GM23338 (cell line): ENCODE results near the gene JAGN1.
A peak's percentile ranks its signal among the peaks of the same experiment; 100 is the strongest.

ENCODE experiments used
- TF ChIP-seq, protein P1 (sequence below), 2 experiments: fragments of 200-600 bp in 1 of 2; sonication (generic) in 1 of 2; conservative IDR thresholded peaks; 2 replicates each; pipeline versions ENCODE4 v1.5.1 to v1.6.1; 2016 to 2017; ENCODE audit warnings: antibody characterized with exemption in 2 of 2, low read depth in 2 of 2, mild to moderate bottlenecking in 2 of 2, moderate library complexity in 1 of 2
- TF ChIP-seq, protein P2 (sequence below): IDR thresholded peaks from 2 replicates; pipeline ENCODE4 v1.6.1; 2016; ENCODE audit warnings: antibody characterized with exemption

GRCh38 chr3:9916734-9917680 lies 26.6 kb downstream of the JAGN1 start, which contains the start of gene IL17RC:
- TF ChIP-seq, protein P1, sequence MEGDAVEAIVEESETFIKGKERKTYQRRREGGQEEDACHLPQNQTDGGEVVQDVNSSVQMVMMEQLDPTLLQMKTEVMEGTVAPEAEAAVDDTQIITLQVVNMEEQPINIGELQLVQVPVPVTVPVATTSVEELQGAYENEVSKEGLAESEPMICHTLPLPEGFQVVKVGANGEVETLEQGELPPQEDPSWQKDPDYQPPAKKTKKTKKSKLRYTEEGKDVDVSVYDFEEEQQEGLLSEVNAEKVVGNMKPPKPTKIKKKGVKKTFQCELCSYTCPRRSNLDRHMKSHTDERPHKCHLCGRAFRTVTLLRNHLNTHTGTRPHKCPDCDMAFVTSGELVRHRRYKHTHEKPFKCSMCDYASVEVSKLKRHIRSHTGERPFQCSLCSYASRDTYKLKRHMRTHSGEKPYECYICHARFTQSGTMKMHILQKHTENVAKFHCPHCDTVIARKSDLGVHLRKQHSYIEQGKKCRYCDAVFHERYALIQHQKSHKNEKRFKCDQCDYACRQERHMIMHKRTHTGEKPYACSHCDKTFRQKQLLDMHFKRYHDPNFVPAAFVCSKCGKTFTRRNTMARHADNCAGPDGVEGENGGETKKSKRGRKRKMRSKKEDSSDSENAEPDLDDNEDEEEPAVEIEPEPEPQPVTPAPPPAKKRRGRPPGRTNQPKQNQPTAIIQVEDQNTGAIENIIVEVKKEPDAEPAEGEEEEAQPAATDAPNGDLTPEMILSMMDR (conservative IDR thresholded peaks at IDR 0.05; ENCODE audit: low read depth in 2 of 2): 0 out of 4 replicates have a peak, but pooled peaks of 1 of the 2 experiments have one; percentile 9
- TF ChIP-seq, protein P2, sequence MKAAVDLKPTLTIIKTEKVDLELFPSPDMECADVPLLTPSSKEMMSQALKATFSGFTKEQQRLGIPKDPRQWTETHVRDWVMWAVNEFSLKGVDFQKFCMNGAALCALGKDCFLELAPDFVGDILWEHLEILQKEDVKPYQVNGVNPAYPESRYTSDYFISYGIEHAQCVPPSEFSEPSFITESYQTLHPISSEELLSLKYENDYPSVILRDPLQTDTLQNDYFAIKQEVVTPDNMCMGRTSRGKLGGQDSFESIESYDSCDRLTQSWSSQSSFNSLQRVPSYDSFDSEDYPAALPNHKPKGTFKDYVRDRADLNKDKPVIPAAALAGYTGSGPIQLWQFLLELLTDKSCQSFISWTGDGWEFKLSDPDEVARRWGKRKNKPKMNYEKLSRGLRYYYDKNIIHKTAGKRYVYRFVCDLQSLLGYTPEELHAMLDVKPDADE: no peak
